GM10266 (cell line): ENCODE data around the gene TREM2.

Experiments
- DNase-seq: peaks from one replicate; pipeline ENCODE4 v3.0.0; 2012; ENCODE audit errors: extremely low spot score
- TF ChIP-seq, protein P1 (sequence below): IDR thresholded peaks from 2 replicates; pipeline ENCODE4 v1.5.1; 2012; ENCODE audit warnings: mild to moderate bottlenecking, low read depth; ENCODE audit not compliant: control insufficient read depth, insufficient read depth; ENCODE audit errors: missing control alignments

The TREM2 gene

GRCh38 chr6:41171908-41172307, 9.0 kb upstream of the TREM2 start:
- no peak for DNase-seq
- TF ChIP-seq, protein P1, sequence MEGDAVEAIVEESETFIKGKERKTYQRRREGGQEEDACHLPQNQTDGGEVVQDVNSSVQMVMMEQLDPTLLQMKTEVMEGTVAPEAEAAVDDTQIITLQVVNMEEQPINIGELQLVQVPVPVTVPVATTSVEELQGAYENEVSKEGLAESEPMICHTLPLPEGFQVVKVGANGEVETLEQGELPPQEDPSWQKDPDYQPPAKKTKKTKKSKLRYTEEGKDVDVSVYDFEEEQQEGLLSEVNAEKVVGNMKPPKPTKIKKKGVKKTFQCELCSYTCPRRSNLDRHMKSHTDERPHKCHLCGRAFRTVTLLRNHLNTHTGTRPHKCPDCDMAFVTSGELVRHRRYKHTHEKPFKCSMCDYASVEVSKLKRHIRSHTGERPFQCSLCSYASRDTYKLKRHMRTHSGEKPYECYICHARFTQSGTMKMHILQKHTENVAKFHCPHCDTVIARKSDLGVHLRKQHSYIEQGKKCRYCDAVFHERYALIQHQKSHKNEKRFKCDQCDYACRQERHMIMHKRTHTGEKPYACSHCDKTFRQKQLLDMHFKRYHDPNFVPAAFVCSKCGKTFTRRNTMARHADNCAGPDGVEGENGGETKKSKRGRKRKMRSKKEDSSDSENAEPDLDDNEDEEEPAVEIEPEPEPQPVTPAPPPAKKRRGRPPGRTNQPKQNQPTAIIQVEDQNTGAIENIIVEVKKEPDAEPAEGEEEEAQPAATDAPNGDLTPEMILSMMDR: no peak

DNA sequence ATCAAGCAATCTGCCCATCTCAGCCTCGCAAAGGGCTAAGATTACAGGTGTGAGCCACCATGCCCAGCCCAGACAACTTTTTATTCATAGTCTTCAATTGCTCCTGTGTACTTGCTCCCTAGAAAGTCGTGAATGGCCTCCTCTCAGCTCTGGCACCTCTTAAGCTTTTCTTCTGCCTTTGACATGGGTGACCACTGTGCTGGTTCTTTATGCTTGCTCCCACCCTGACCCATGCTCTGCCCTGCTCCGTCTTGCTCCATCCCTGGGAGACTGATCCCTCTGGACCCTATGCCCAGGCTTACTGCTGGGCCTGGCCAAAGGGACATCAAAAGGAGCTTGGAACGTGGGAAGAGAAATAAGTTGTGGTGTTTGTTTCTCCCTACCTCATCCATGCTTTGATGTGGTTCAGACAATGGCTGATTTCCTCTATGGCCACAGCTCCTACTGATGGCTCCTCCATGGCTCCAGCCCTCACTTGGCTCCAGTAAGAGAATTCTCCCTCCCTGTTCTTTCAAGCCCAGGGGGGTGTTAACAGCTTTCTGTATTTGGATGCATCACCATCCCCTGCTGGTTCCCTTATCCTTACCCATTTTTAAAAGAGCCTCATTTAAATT, 7.7 kb upstream of the TREM2 start:
- DNase-seq: no peak
- TF ChIP-seq, protein P1: no peak

GRCh38 chr6:41167173-41167963, 4.5 kb upstream of the TREM2 start:
- DNase-seq: no peak
- TF ChIP-seq, protein P1: no peak

DNA sequence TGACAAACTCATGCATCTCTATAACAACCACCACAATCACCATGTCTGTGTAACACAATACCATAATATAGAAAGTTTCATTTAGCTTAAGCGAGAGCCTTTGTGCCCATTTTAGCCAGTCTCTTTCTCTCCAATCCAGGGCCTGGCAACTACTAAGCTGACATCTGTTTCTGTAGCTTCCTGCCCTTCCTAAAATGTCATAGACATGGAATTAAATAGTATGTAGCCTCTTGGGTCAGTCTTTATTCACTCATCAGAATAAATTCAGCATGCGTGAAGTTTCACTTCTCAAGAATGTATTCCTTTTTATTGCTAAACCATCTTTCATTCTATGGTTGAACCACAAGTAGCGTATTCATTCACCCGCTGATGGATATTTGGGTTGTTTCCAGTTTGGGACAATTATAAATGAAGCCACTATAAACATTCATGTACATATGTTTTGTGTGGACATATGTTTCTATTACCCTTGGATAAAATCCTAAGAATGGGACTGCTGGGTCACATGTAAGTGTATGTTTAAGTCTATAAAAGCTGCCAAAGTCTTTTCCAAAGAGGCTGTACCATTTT, 1.7 kb upstream of the TREM2 start:
- DNase-seq: no peak
- TF ChIP-seq, protein P1: no peak

DNA sequence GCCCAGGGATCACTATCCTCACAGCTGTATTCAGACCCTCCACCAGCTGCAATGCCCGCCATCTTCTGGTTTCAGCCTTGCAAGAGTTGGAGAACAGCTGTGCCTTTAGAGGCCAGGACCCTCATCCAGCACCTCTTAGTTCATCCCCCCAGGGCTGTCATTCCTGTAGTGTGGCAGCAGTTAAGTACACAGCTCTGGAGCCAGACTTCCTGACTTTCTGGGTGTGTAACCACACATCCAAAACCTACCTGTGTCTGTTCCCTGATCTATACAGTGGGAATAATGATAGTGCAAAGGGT, 452 bp upstream of the TREM2 start:
- TF ChIP-seq, protein P1: no peak
- no peak for DNase-seq

- TF ChIP-seq, protein P1: no peak
- DNase-seq: no peak
Measured at GRCh38 chr6:41161851-41162552, 914 bp downstream of the TREM2 start.
